Progenitor cell of endocrine pancreas (in vitro differentiated cells): ENCODE measurements around the gene TMEM184B. TPM values are rescaled to one million over a fixed set of nuclear protein-coding genes. Genes with fewer than 3 reads are reported as not detected.

Experiments
- DNase-seq: peaks from one replicate; pipeline ENCODE4 v3.0.0; 2021; ENCODE audit warnings: low spot score; ENCODE audit not compliant: unreplicated experiment
- H3K27ac Mint-ChIP-seq: 2 replicates; pipeline ENCODE4 v1.8.0; 2021; ENCODE audit warnings: mild to moderate bottlenecking, moderate library complexity, mixed read lengths
- H3K27me3 Mint-ChIP-seq: 2 replicates; pipeline ENCODE4 v1.8.0; 2021; ENCODE audit warnings: mixed read lengths
- H3K36me3 Mint-ChIP-seq: 2 replicates; pipeline ENCODE4 v1.8.0; 2022; ENCODE audit warnings: mixed read lengths; ENCODE audit not compliant: insufficient read depth
- H3K4me1 Mint-ChIP-seq: 2 replicates; pipeline ENCODE4 v1.8.0; 2021; ENCODE audit warnings: low read depth, mixed read lengths
- H3K4me3 Mint-ChIP-seq: 2 replicates; pipeline ENCODE4 v1.8.0; 2021; ENCODE audit warnings: low read depth, mild to moderate bottlenecking, moderate library complexity, mixed read lengths
- H3K9me3 Mint-ChIP-seq: 2 replicates; pipeline ENCODE4 v1.8.0; 2021; ENCODE audit warnings: low read depth, mixed read lengths
- CTCF ChIP-seq: fragments of 200-600 bp; sonication (generic); IDR thresholded peaks from one replicate; pipeline ENCODE4 v1.5.0; 2021; ENCODE audit warnings: antibody characterized with exemption, mild to moderate bottlenecking; ENCODE audit not compliant: unreplicated experiment
- total RNA-seq: library from RNA; stranded (reverse); gene quantifications from 2 replicates; pipeline ENCODE4 v1.2.1, GENCODE V29; 2021

The TMEM184B gene
- total RNA-seq, 1 donor from 2014 or later, result 71.7 TPM

GRCh38 chr22:38191055-38191454 is 81.8 kb downstream of the TMEM184B start:
- H3K27me3 Mint-ChIP-seq, result peaks cover 2% of the 10 kb centered on the region
- TF ChIP-seq CTCF, result no peak
- H3K27ac Mint-ChIP-seq, result peak overlapping the region; percentile 85
- no peak for DNase-seq
- H3K4me3 Mint-ChIP-seq, result no peak overlapping the region
- H3K4me1 Mint-ChIP-seq, result peaks cover 14% of the 10 kb centered on the region
- H3K36me3 Mint-ChIP-seq, result no peaks in the 10 kb centered on the region
- H3K9me3 Mint-ChIP-seq, result no peaks in the 10 kb centered on the region

GRCh38 chr22:38190581-38190980 is 82.2 kb downstream of the TMEM184B start:
- Mint-ChIP-seq H3K27me3 (peaks cover 2% of the 10 kb centered on the region), H3K4me3 (no peak overlapping the region), H3K9me3 (no peaks in the 10 kb centered on the region), H3K4me1 (peaks cover 14% of the 10 kb centered on the region), H3K36me3 (no peaks in the 10 kb centered on the region), H3K27ac (no peak overlapping the region)
- no peak for TF ChIP-seq CTCF
- DNase-seq, result no peak

GRCh38 chr22:38189104-38189503 is 83.7 kb downstream of the TMEM184B start:
- Mint-ChIP-seq H3K9me3 (no peaks in the 10 kb centered on the region), H3K27me3 (peaks cover 2% of the 10 kb centered on the region), H3K27ac (no peak overlapping the region), H3K36me3 (no peaks in the 10 kb centered on the region), H3K4me3 (no peak overlapping the region), H3K4me1 (peaks cover 14% of the 10 kb centered on the region)
- no peak for TF ChIP-seq CTCF
- DNase-seq, result no peak

- no peak for TF ChIP-seq CTCF
- Mint-ChIP-seq H3K9me3 (no peaks in the 10 kb centered on the region), H3K27me3 (peaks cover 2% of the 10 kb centered on the region), H3K4me1 (peaks cover 14% of the 10 kb centered on the region), H3K36me3 (no peaks in the 10 kb centered on the region), H3K4me3 (no peak overlapping the region), H3K27ac (peak overlapping the region; percentile 88)
- no peak for DNase-seq
Observed at GRCh38 chr22:38187413-38188212, 85.2 kb downstream of the TMEM184B start.

GRCh38 chr22:38186429-38186828 is 86.4 kb downstream of the TMEM184B start:
- no peak for TF ChIP-seq CTCF
- peaks cover 19% of the 10 kb centered on the region for H3K4me1 Mint-ChIP-seq
- no peaks in the 10 kb centered on the region for H3K36me3 Mint-ChIP-seq
- H3K27me3 Mint-ChIP-seq, result no peaks in the 10 kb centered on the region
- no peak overlapping the region for H3K4me3 Mint-ChIP-seq
- no peak for DNase-seq
- H3K9me3 Mint-ChIP-seq, result no peaks in the 10 kb centered on the region
- peak overlapping the region; percentile 2 for H3K27ac Mint-ChIP-seq
